ENCODE data around the gene HAPLN1.

DNA sequence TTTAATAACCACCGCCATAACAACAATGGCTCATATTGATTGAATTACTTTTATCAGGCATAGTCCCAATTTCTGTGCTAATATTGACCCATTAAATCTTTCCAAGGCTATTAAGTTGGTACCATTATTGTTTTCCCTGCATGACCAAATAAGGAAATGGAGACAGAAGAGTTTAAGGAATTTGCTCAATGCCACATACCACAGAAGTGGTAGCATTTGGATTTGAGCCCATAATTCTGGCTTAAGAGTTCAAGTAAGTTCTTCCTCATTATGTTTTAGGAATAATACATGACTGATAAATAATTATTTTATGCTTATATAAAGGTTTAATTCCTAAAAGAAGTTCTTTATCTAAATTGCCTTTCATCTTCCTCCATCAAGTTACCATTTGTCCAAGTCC, 43.4 kb upstream of the HAPLN1 start:
- no peak for TF ChIP-seq FOSL1 (IDR thresholded peaks at IDR 0.05; ENCODE audit: insufficient read depth, low read depth, low read length)
- TF ChIP-seq, protein P1, sequence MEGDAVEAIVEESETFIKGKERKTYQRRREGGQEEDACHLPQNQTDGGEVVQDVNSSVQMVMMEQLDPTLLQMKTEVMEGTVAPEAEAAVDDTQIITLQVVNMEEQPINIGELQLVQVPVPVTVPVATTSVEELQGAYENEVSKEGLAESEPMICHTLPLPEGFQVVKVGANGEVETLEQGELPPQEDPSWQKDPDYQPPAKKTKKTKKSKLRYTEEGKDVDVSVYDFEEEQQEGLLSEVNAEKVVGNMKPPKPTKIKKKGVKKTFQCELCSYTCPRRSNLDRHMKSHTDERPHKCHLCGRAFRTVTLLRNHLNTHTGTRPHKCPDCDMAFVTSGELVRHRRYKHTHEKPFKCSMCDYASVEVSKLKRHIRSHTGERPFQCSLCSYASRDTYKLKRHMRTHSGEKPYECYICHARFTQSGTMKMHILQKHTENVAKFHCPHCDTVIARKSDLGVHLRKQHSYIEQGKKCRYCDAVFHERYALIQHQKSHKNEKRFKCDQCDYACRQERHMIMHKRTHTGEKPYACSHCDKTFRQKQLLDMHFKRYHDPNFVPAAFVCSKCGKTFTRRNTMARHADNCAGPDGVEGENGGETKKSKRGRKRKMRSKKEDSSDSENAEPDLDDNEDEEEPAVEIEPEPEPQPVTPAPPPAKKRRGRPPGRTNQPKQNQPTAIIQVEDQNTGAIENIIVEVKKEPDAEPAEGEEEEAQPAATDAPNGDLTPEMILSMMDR (IDR thresholded peaks at IDR 0.05; ENCODE audit: control extremely low read depth in 1 of 3, insufficient read depth in 1 of 3, low read depth in 1 of 3, low read length in 3 of 3) = no peak
- TF ChIP-seq CEBPB (IDR thresholded peaks at IDR 0.05; ENCODE audit: low read depth, low read length) = no peak
- TF ChIP-seq TCF12 (IDR thresholded peaks at IDR 0.05; ENCODE audit: low read depth, low read length) = no peak
- no peak for TF ChIP-seq RFX5 (IDR thresholded peaks at IDR 0.05; ENCODE audit: borderline replicate concordance, low read depth, low read length)
- TF ChIP-seq EP300 (IDR thresholded peaks at IDR 0.05; ENCODE audit: borderline replicate concordance in 1 of 2, low read depth in 2 of 2, low read length in 2 of 2) = no peak
- TF ChIP-seq, protein P2, sequence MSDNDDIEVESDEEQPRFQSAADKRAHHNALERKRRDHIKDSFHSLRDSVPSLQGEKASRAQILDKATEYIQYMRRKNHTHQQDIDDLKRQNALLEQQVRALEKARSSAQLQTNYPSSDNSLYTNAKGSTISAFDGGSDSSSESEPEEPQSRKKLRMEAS (IDR thresholded peaks at IDR 0.05) = no peak
- TF ChIP-seq RAD21 (IDR thresholded peaks at IDR 0.05 in 1 of 2, conservative IDR thresholded peaks at IDR 0.05 in 1 of 2; ENCODE audit: low read depth in 2 of 2, low read length in 2 of 2) = no peak
- no peak for TF ChIP-seq SP1 (IDR thresholded peaks at IDR 0.05; ENCODE audit: low read depth, low read length)
- TF ChIP-seq, protein P3, sequence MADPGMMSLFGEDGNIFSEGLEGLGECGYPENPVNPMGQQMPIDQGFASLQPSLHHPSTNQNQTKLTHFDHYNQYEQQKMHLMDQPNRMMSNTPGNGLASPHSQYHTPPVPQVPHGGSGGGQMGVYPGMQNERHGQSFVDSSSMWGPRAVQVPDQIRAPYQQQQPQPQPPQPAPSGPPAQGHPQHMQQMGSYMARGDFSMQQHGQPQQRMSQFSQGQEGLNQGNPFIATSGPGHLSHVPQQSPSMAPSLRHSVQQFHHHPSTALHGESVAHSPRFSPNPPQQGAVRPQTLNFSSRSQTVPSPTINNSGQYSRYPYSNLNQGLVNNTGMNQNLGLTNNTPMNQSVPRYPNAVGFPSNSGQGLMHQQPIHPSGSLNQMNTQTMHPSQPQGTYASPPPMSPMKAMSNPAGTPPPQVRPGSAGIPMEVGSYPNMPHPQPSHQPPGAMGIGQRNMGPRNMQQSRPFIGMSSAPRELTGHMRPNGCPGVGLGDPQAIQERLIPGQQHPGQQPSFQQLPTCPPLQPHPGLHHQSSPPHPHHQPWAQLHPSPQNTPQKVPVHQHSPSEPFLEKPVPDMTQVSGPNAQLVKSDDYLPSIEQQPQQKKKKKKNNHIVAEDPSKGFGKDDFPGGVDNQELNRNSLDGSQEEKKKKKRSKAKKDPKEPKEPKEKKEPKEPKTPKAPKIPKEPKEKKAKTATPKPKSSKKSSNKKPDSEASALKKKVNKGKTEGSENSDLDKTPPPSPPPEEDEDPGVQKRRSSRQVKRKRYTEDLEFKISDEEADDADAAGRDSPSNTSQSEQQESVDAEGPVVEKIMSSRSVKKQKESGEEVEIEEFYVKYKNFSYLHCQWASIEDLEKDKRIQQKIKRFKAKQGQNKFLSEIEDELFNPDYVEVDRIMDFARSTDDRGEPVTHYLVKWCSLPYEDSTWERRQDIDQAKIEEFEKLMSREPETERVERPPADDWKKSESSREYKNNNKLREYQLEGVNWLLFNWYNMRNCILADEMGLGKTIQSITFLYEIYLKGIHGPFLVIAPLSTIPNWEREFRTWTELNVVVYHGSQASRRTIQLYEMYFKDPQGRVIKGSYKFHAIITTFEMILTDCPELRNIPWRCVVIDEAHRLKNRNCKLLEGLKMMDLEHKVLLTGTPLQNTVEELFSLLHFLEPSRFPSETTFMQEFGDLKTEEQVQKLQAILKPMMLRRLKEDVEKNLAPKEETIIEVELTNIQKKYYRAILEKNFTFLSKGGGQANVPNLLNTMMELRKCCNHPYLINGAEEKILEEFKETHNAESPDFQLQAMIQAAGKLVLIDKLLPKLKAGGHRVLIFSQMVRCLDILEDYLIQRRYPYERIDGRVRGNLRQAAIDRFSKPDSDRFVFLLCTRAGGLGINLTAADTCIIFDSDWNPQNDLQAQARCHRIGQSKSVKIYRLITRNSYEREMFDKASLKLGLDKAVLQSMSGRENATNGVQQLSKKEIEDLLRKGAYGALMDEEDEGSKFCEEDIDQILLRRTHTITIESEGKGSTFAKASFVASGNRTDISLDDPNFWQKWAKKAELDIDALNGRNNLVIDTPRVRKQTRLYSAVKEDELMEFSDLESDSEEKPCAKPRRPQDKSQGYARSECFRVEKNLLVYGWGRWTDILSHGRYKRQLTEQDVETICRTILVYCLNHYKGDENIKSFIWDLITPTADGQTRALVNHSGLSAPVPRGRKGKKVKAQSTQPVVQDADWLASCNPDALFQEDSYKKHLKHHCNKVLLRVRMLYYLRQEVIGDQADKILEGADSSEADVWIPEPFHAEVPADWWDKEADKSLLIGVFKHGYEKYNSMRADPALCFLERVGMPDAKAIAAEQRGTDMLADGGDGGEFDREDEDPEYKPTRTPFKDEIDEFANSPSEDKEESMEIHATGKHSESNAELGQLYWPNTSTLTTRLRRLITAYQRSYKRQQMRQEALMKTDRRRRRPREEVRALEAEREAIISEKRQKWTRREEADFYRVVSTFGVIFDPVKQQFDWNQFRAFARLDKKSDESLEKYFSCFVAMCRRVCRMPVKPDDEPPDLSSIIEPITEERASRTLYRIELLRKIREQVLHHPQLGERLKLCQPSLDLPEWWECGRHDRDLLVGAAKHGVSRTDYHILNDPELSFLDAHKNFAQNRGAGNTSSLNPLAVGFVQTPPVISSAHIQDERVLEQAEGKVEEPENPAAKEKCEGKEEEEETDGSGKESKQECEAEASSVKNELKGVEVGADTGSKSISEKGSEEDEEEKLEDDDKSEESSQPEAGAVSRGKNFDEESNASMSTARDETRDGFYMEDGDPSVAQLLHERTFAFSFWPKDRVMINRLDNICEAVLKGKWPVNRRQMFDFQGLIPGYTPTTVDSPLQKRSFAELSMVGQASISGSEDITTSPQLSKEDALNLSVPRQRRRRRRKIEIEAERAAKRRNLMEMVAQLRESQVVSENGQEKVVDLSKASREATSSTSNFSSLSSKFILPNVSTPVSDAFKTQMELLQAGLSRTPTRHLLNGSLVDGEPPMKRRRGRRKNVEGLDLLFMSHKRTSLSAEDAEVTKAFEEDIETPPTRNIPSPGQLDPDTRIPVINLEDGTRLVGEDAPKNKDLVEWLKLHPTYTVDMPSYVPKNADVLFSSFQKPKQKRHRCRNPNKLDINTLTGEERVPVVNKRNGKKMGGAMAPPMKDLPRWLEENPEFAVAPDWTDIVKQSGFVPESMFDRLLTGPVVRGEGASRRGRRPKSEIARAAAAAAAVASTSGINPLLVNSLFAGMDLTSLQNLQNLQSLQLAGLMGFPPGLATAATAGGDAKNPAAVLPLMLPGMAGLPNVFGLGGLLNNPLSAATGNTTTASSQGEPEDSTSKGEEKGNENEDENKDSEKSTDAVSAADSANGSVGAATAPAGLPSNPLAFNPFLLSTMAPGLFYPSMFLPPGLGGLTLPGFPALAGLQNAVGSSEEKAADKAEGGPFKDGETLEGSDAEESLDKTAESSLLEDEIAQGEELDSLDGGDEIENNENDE (IDR thresholded peaks at IDR 0.05; ENCODE audit: insufficient replicate concordance, low read length) = no peak
- TF ChIP-seq POLR2A (IDR thresholded peaks at IDR 0.05; ENCODE audit: control extremely low read depth in 1 of 2, low read depth in 2 of 2, low read length in 2 of 2) = no peak
